GM12878 (cell line): Measurements from ENCODE around the gene SYT8.

Experiments used
- BHLHE40 ChIP-seq, 2 experiments: fragments of 450-650 bp in 1 of 2; IDR thresholded peaks; 2 replicates each; pipeline ENCODE4 v1.6.1; 2011 to 2017; ENCODE audit warnings: low read depth in 2 of 2, borderline replicate concordance in 1 of 2, improper control_type of control experiment in 1 of 2, low read length in 1 of 2, mild to moderate bottlenecking in 1 of 2
- CTCF ChIP-seq, 3 experiments: IDR thresholded peaks in 2 of 3; conservative IDR thresholded peaks in 1 of 3; 2 replicates each; pipeline ENCODE4 v1.5.1; 2011; ENCODE audit warnings: low read depth in 3 of 3, low read length in 3 of 3, mild to moderate bottlenecking in 3 of 3, control low read depth in 2 of 3, moderate library complexity in 2 of 3, inconsistent platforms in 1 of 3, mixed read lengths in 1 of 3; ENCODE audit not compliant: control insufficient read depth in 2 of 3, insufficient read depth in 1 of 3; ENCODE audit errors: extremely low read depth in 1 of 3
- EP300 ChIP-seq, 2 experiments: fragments of 150-350 bp in 1 of 2; IDR thresholded peaks; 2 replicates each; pipeline ENCODE4 v1.6.1; 2011 to 2012; ENCODE audit warnings: low read depth in 2 of 2, low read length in 2 of 2, borderline replicate concordance in 1 of 2, improper control_type of control experiment in 1 of 2, inconsistent platforms in 1 of 2; ENCODE audit not compliant: control insufficient read depth in 1 of 2
- GATAD2B ChIP-seq: fragments of 450-650 bp; conservative IDR thresholded peaks from 2 replicates; pipeline ENCODE4 v1.6.1; 2017; ENCODE audit warnings: low read depth, mild to moderate bottlenecking, moderate library complexity
- IKZF1 ChIP-seq: fragments of 450-650 bp; conservative IDR thresholded peaks from 2 replicates; pipeline ENCODE4 v1.6.1; 2017; ENCODE audit warnings: antibody characterized with exemption, mild to moderate bottlenecking
- JUNB ChIP-seq: IDR thresholded peaks from 2 replicates; pipeline ENCODE4 v1.6.1; 2016; ENCODE audit warnings: antibody characterized with exemption, mild to moderate bottlenecking
- NFYB ChIP-seq: IDR thresholded peaks from 2 replicates; pipeline ENCODE4 v1.6.1; 2011; ENCODE audit warnings: low read depth, mild to moderate bottlenecking, low read length, improper control_type of control experiment, moderate library complexity; ENCODE audit not compliant: insufficient read depth
- POLR2AphosphoS5 ChIP-seq: IDR thresholded peaks from 2 replicates; pipeline ENCODE4 v1.6.1; 2011; ENCODE audit warnings: mild to moderate bottlenecking, low read length, inconsistent platforms
- RAD21 ChIP-seq: IDR thresholded peaks from 2 replicates; pipeline ENCODE4 v1.6.1; 2011; ENCODE audit warnings: mild to moderate bottlenecking, low read depth, low read length, moderate library complexity; ENCODE audit not compliant: insufficient read depth
- RBBP5 ChIP-seq: fragments of 200-600 bp; sonication (generic); conservative IDR thresholded peaks from 2 replicates; pipeline ENCODE4 v1.6.1; 2016
- SIN3A ChIP-seq: IDR thresholded peaks from 2 replicates; pipeline ENCODE4 v1.6.1; 2012; ENCODE audit warnings: low read depth, low read length, improper control_type of control experiment

- TF ChIP-seq EP300 (IDR thresholded peaks at IDR 0.05; ENCODE audit: borderline replicate concordance in 1 of 2, control insufficient read depth in 1 of 2, low read depth in 2 of 2, low read length in 2 of 2) (no peak), RAD21 (no peak), GATAD2B (no peak), IKZF1 (no peak), SIN3A (no peak), POLR2AphosphoS5 (peak; percentile 90), NFYB (no peak), BHLHE40 (IDR thresholded peaks at IDR 0.05; ENCODE audit: borderline replicate concordance in 1 of 2, low read depth in 2 of 2, low read length in 1 of 2) (0 out of 4 replicates have a peak, but pooled peaks have one; percentile 18 to 20), CTCF (IDR thresholded peaks at IDR 0.05 in 2 of 3, conservative IDR thresholded peaks at IDR 0.05 in 1 of 3; ENCODE audit: control insufficient read depth in 2 of 3, extremely low read depth in 1 of 3, insufficient read depth in 1 of 3, low read depth in 3 of 3, low read length in 3 of 3) (no peak), JUNB (no peak), RBBP5 (no peak)
Measured at GRCh38 chr11:1854132-1854948, 19.6 kb downstream of the SYT8 start.
